IPS-NIHi7 (cell line): Measurements from ENCODE around the gene CHD5.

Source experiments
- DNase-seq: peaks from one replicate; pipeline ENCODE4 v3.0.0; 2012; ENCODE audit warnings: mixed read lengths; ENCODE audit errors: extremely low spot score

Gene CHD5

DNA sequence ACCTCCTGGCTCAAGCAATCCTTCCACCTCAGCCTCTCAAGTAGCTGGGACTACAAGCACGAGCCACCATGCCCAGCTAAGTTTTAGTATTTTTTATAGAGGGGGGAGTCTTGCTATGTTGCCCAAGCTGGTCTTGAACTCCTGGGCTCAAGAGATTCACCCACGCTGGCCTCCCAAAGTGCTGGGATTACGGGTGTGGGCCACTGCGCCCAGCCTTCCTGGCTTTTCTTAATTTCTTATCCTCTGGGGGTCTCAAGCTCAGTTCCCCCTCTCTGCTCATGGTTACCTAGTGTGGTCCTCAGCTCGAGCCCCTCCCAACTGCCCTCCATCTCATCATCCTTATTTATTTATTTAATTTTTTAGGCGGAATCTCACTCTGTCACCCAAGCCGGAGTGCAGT, 22.1 kb upstream of the CHD5 start:
- DNase-seq = no peak

DNA sequence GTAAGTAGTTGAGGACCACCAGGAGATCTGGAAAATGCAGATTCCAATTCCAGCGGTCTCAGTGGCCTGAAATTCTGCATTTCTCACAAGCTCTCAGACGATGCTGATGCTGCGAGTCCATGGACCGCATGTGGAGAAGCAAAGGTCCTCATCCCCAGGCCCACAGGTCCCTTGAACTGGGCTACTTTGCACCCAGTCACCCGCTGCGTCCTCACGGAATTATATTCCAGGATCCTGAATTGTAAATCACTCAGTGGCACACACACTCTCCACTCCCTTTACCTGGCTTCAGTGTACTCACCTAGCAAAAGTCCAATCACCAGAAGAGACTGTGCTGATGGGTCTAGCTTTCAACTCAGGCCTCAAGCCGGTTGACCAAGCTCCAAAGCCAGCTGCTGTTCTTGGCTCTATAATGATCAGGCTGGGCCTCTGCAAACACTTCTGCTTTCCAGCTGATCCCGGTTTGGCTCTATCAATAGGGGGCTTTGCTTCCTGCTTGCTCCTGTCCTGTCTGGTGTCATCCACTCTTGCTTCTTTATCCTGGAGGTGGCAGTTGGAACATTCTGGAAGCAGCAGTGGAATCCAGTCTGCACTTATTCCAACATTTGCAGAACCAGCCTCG, 20.2 kb upstream of the CHD5 start:
- no peak for DNase-seq

DNA sequence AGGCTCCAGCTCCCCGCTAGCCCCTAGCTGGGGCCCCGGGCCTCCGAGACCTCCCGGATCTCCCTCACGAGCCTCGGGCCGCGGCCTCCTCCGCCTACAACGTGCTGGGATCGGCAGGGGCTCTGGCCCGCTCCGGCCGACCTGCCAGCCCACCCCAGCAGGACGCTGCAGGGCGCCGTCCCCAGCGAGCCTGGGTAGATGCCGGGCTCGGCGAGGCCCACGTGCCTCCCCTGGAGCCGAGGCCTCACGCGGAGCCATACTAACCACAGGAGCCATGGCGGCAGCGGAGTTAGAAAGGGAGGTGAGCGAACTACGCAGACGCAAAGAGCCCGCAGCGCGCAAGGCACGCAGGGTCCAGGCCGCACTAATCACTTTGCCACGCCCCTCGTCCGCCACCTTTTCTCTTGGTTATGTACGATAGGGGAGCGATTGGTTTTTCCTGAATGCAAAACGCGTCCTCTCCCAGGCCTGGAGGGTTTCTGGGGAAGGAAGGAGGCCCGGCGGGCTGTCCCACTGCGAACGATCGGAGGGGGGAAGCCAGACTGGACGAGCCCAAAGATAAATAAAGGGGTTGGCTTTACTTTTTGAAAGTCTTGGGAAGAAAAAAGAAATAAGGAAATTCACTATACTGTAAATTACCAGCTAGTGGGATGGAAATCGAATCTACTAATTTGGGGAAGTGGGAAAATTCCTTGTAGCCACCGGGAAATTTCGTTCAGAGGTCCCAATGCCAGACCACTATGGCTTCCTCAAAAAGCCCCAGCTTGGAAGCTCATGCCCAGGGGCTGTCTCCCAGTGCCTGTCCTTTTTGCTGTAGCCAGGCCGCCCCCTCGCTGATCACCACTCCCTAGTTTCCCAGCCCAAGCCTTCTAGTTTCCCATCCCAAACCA, 19.4 kb upstream of the CHD5 start, which contains the start of gene RPL22:
RPL22 (minus strand) TSS at position 298 of the 890 bp plus-strand sequence; CDS start at position 276, 22 bp downstream.
- DNase-seq = peak; percentile 92

GRCh38 chr1:6198646-6199297, 18.7 kb upstream of the CHD5 start:
- no peak for DNase-seq

DNA sequence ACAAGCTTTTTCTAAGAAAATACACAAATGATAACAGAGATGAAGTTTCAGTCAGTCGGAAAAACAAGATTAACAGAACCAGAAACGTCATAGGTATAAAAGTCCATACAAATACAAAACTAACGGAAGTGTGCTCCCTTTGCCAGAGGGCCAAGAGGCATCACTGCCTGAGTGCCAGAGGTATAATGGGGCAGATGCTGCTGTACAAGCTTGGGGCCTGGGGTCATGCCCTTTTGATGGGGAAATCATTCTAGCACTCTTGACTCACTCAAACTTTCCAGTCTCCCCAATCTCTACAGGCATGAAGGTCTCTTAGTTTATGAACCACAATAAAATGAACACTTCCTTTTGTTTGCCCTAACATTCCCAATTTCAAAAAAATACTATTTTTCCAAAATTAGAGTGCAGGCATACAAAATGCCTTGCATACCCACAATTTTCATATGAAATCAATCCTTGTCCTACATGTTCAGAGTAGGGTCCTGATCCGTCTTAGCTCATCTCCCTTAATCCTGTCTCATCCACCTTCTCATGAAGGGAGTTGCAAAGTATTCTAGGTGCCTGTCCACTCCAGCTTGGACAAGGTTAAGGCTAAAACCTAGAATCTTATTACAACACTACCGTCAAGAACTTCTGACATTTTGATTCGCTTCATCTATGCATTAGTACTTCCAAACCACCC, 17.8 kb upstream of the CHD5 start:
- no peak for DNase-seq

DNA sequence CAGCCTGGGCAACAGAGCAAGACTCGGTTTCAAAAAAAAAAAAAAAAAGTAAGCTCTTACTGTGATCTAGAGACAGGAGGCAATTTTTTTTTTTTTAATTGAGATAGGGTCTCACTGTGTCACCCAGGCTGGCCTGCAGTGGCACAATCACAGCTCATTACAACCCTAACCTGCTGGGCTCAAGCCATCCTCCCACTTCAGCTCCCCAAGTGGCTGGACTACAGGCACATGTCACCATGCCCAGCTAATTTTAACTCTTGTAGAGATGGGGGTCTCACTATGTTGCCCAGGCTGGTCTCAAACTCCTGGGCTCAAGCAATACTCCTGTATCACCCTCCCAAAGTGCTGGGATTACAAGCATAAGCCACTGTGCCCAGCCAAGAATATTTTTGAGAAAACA, 11.8 kb upstream of the CHD5 start:
- no peak for DNase-seq

DNA sequence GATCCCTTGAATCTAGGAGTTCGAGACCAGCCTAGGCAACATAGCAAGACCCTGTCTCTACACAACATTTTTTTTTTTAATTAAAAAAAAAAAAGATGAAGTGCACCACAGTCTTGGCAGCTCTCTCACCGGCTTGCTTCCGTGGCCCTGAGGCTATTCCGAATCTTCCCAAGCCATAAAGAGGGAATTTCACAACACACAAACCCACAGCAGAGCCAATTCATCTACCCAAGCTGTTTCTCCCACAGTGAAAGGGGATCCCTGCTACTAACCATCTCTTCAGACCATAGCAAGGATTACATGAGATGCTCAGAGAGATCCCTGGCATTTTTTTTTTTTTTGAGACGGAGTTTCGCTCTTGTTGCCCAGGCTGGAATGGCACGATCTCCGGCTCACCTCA, 8.3 kb upstream of the CHD5 start:
- no peak for DNase-seq

DNA sequence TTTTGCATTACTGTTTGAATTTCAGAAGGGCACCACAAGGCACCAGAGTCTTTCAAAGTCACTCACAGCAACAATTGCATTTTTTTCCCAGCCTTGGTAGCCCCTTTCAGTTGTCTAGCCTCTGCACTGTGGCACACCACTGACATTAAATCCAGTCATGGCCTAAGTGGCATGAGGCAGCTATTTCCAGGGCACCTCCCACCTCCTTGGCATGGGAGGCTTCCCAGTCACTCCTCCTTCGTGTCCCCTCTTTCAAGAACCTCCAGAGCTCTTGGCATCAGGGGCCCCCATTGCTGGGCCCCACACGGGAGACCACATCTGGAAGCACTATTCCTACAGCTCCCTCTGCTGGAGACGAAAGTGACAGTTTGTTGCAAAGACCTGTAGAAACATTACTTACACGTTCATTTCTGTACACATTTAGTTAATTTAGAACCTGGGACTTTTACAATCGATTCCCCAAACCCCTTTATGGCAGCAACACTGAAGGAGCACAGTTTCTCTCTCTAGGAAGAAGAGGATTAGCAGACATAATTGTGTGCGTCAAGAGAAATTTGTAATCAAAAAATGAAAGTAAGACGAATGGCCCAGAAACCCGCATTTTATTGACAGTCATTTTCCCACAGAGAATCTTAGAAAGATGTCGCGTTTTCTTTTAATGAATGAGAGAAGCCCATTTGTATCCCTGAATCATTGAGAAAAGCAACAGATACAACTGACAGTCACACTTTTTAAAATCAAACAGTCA, 5.7 kb upstream of the CHD5 start:
- DNase-seq = peak; percentile 27

- DNase-seq = no peak
Measured at GRCh38 chr1:6185151-6185550, 5.0 kb upstream of the CHD5 start.

DNA sequence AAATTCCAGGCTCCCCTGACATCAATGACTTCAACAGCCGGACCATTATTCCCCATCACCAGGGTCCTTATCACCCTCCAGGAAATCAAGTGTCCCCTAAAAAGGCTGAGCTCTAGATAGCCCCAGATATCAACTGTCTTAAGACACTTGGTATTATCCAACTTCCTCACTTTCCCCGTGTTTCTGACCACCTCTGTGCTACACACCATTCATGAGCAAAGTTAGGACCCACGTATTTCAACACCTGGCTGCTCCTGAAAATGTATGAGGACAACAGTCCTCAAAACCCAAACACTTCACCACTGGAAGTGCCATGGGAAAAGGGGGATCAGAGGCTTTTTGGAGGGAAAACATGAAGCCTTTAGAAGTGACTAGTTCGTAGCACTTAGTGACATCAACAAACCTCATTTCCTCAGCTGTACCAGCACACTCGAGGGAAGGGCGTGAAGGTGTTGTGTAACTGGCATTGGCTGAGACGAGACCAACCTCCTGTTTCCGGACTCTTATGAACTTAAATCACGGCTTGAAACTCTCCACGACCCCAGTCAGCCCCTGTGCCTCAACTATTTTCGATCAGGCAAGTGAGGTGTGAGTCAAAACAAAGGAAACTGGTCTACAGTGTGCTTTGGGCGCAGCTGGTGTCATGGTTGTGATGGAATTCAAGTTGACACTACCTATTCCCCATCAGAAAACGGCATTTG, 4.1 kb upstream of the CHD5 start:
- no peak for DNase-seq

DNA sequence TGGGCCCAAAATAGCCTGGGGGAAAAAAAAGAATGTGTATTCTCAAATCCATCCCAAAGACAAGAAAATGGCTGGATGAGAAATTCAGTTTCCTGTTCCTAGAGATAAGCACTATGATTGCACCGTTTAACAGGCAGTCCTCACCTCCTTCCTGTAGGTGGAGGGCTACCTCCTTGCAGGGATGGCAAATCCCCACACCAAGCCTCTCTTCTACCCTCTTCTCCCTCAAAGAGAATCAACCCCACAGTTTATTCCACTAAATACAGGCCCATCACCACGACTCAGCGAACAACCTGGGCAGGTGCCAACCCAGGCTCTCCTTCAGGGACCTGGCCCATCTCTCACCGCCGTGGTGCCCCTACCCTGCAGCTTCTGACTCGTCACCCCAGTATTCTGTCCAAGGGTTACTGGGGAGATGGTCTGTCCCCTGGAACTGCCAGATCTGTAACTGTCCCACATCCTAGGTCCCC, 3.4 kb upstream of the CHD5 start:
- DNase-seq = peak; percentile 9

GRCh38 chr1:6181347-6181770, 1.2 kb upstream of the CHD5 start:
- DNase-seq = peak; percentile 26

DNA sequence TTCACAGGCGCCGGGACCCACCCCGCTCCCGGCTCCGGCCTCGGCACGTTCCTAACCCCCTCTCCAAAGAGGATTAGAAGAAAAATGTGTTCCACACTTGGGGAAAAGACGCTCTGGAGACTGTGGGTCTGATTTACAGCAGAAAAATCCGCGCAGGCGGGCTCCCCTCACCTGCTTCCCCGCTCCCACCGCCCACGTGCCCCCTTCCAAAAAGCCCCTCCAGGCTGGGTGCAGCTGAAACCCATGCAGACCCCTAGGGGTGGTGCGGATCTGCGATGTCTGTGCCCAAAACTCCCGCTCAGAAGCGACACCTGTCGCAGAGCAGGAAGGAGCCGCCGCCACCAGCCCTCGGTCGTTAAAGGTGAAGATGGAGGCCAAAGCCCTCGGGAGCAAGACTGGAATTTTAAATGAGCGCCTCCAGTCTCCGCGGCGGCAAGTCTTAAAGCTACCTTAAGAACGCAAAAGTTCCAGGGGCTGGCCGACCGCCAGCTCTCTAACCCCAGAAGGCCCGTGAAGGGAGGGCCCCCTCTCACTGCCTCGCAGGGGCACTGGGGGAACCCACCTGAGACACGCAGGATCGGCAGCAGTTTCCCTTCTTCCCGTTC, 688 bp upstream of the CHD5 start:
- peak; percentile 39 for DNase-seq

- peak; percentile 24 for DNase-seq
Measured at GRCh38 chr1:6179564-6180175, 451 bp downstream of the CHD5 start.

DNA sequence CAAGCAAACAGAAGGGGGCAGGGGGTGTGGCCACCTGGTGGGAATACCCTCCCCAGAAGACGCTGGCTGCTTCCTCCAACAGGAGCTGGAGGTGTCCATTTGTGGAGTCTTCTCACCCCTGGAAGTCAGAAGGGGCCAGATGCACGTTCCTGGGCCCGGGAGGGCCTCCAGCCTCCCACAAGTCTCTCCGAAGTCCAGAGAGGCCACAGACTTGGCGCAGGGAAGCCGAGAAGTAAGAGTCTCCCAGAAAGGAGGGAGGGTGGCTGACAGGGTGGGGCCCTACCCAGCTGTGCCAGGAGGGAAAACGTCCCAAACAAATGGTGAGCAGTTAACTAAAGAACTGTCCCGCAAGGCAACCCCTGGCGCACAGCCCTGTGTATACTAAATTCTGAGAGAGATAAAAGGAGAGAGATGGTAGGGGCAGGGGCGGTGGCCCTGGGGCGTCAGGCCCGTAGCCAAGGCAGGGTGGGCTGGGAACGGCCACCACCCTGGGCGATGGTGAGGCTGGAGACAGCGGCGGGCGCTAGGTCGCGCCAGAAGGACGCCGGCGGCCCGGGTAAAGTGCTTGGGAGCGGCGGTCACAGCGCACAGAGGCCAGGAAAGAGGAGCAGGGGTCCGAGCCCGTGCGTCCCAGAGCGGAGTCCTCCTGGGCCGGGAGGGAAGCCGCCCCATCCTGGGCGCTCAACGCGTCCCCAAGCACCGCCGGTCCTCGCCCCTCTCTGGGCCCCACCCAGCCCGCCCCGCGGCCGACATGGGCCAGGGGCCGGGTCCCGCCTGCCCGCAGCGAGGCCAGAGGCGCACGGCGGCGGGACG, 1.2 kb downstream of the CHD5 start:
- DNase-seq = peak; percentile 57

DNA sequence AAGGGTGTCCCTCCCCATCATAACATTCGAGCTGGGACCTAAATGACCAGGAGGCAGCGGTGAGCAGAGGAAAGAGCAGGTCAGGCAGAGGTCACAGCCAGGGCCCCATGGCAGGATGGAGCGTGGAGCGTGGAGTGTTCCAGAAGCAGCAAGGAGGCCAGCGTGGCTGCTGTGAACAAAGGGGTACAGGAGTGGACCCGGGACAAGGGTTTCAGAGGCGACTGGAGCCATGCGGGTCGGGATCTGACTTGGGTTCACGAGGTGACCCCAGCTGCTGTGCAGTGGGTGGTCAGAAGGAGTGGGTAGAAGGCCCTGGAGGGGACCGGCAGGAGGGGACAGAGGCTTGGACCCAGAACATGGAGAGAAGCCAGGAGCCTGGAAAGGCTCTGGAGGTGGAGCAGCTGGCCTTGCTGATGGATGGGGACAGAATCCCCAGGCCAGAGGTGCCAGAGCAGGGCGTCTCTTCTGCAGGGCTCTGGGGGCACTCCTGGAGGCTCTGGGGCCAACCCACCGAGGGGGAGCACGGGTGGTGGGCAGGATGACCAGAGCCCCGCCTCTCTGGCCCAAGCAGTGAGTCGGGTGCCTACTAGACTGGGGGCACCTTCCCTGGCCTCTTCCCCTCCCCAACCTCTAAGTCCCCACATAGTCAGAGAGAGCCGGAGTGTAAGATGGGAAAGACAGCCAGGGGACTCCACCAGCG, 2.3 kb downstream of the CHD5 start:
- no peak for DNase-seq

DNA sequence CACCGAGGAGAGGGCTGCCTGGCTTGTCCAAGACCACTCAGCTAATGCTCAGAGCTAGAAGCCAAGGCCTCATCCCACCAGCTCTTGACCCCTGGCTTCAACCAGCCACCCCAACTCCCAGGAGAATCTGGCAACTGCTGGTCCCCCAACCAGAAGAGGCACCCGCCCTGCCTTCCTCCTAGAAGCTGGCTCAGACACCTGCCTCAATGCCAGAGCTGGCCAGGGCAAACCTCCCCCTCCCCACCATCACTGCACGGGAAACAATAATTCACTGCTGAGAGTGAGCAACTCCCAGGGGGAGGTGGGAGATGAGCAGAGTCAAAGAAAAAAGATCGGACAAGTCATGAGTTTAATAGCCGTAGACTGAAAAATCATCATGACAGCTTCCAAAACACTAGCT, 3.3 kb downstream of the CHD5 start:
- DNase-seq = no peak

DNA sequence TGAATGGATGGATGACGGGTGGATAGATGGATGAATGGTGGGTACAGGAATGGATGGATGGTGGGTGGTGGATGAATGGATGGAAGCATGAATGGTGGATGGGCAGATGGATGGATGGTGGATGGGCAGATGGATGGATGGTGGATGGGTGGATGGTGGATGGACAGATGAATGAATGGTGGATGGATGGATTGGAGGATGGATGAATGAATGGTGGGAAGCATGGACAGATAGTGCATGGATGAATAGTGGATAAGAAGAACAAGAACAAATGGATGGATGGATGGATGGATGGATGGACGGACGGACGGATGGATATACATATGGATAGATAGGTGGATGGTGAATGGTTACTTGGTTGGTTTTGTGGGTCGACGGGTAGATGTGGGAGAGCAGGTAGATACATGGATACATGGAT, 4.7 kb downstream of the CHD5 start:
- DNase-seq = no peak
